GM21786 (cell line): Measurements from ENCODE around the gene ZCWPW2.

Experiments used
- ATAC-seq: cut with Tn5 transposase; IDR thresholded peaks from one replicate; pipeline ENCODE4 v1.9.1; 2021; ENCODE audit not compliant: unreplicated experiment

Gene ZCWPW2

DNA sequence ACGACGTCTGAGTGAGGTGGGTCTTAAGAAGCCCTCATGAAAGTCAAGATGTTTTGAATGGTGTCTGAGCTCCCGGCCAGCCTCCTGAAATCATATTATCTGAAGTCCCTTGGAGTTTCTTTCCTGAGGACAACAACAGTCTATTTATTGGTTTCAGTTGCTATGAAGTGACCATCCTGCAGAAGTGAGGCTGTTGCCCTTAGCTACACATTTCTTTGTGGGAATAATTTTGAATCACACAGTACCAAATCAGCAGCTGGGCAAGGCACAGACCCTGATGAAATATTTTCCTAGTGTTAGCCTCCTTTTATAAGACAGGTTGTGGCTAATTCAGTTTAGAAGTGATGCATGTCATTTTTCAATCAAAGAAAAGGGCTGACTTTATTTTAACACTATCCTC, 220.8 kb downstream of the ZCWPW2 start:
- no peak for ATAC-seq

DNA sequence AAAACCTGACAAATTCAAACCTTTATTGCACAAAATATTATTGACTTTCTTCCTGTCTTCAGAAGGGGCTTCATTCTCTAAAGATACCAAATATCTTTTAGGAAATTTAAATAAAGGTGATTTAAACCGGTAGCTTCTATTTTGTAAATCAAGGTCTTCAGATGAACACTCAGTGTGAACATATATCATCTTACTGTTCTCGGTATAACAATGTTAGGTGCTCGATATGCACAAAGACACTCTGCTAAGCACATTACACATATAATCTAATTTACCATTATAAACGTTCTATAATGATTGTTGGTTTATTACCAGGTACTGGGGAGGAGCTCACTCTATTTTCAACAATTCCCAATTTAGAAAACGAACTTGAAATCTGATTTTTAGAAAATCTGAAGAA, 225.5 kb downstream of the ZCWPW2 start:
- ATAC-seq = no peak

DNA sequence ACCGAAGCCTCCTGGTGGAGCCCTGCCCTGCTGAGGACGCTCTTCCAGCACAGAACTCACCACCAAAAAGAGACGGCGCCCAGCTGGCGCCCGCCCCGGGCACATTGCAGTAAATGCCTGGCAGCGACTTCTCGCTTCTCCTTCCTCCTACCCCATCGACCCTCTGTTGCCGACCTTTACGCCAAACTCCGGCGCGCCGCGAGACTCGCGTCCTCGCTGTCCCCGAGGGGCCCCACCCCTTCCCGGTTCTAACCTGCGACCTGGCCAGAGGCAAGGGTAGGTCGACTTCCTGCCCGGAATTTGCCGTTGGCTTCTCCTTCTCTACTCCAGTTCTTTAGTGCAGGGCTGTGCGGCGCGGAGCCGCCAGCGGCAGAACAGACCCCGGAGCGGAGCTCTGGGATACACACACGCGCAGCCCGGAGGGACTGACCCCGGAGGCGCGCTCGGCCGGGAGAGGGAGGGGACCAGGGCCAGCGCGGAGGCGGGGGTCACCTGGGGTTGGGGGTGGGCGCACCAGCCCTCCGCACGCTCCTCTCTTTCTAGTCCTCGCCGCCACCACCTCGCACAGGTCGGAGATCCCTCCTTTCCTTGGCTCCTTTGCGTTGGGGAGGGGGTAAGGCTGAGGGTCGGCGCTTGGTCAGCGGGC, 226.7 kb downstream of the ZCWPW2 start:
- ATAC-seq = no peak
